Spleen (tissue), 11 donors: ENCODE results near the gene CRTC3. TPM values are rescaled to one million over a fixed set of nuclear protein-coding genes. Genes with fewer than 3 reads are reported as not detected.

Experiments
- DNase-seq: peaks from one replicate; pipeline ENCODE4 v3.0.0-alpha.2; 2020
- H3K27ac ChIP-seq, 8 donors: fragments of 200-600 bp; sonication (generic) in 7 of 8; 1 replicate in 4 of 8; 2 replicates in 4 of 8; pipeline versions ENCODE4 v1.5.0 to v1.8.0; 2016 to 2021; ENCODE audit warnings: inconsistent platforms in 4 of 8, mild to moderate bottlenecking in 4 of 8, moderate library complexity in 1 of 8
- H3K27me3 ChIP-seq, 7 donors: fragments of 200-600 bp; sonication (generic) in 6 of 7; replicated peaks in 1 of 7; 1 replicate in 4 of 7; 2 replicates in 3 of 7; pipeline versions ENCODE4 v1.5.0 to v1.8.0; 2016 to 2021; ENCODE audit warnings: inconsistent platforms in 3 of 7, mild to moderate bottlenecking in 1 of 7
- H3K36me3 ChIP-seq, 6 donors: fragments of 200-600 bp; sonication (generic) in 5 of 6; 1 replicate in 4 of 6; 2 replicates in 2 of 6; pipeline versions ENCODE4 v1.5.0 to v1.8.0; 2016 to 2021; ENCODE audit warnings: inconsistent platforms in 2 of 6
- H3K4me1 ChIP-seq, 6 donors: fragments of 200-600 bp; sonication (generic) in 5 of 6; 1 replicate in 3 of 6; 2 replicates in 3 of 6; pipeline versions ENCODE4 v1.5.0 to v1.8.0; 2016 to 2021; ENCODE audit warnings: inconsistent platforms in 3 of 6
- H3K4me3 ChIP-seq, 8 donors: fragments of 200-600 bp; sonication (generic) in 7 of 8; 1 replicate in 4 of 8; 2 replicates in 4 of 8; pipeline versions ENCODE4 v1.5.0 to v1.8.0; 2016 to 2021; ENCODE audit warnings: inconsistent platforms in 4 of 8, mild to moderate bottlenecking in 4 of 8, moderate library complexity in 2 of 8
- H3K9me3 ChIP-seq, 8 donors: fragments of 200-600 bp; sonication (generic) in 7 of 8; 1 replicate in 4 of 8; 2 replicates in 4 of 8; pipeline versions ENCODE4 v1.5.0 to v1.8.0; 2016 to 2021; ENCODE audit warnings: inconsistent platforms in 4 of 8
- CTCF ChIP-seq, 11 experiments: fragments of 200-600 bp in 7 of 11; fragments of 450-650 bp in 4 of 11; sonication (generic) in 4 of 11; IDR thresholded peaks in 8 of 11; conservative IDR thresholded peaks in 3 of 11; 1 replicate in 7 of 11; 2 replicates in 4 of 11; pipeline versions ENCODE4 v1.4.0 to v1.8.0; 2016 to 2021; ENCODE audit warnings: antibody characterized with exemption in 11 of 11, inconsistent platforms in 4 of 11, mild to moderate bottlenecking in 1 of 11
- POLR2A ChIP-seq, 3 donors: fragments of 450-650 bp; IDR thresholded peaks; one replicate each; pipeline ENCODE4 v1.5.1; 2017; ENCODE audit warnings: antibody characterized with exemption in 3 of 3, mild to moderate bottlenecking in 1 of 3
- POLR2AphosphoS5 ChIP-seq, 3 donors: sonication (generic); formaldehyde crosslinking; IDR thresholded peaks; one replicate each; pipeline ENCODE4 v1.5.1; 2017; ENCODE audit warnings: antibody characterized with exemption in 3 of 3
- WGBS, 5 donors: extraction: QIAGEN DNeasy Blood & Tissue Kit in 3 of 5; methylation state at CpG; one replicate each; pipeline versions ENCODE4 v1.1.5 to v1.1.7; 2013 to 2018; 5-methylcytosine and 5-hydroxymethylcytosine counted together
- intact Hi-C: fragments of 100-400 bp; cut with DNase I; formaldehyde crosslinking; loops from one replicate; pipeline ENCODE4 v1.15.0; 2023; ENCODE audit warnings: low total_unique reads
- polyA plus RNA-seq, 3 donors: library from polyadenylated mRNA; stranded (reverse); fragments of 200-250 nt; gene quantifications; one replicate each; pipeline ENCODE4 v1.2.1, GENCODE V29; 2013
- total RNA-seq, 7 donors: library from RNA; depleted of rRNA in 3 of 7; stranded (reverse); fragments of >200 nt in 3 of 7; fragmentation: NEBNext Ultra II Directional in 4 of 7; extraction: Animal tissue kit (Norgen Biotek cat#: 25700) in 4 of 7; gene quantifications; one replicate each; pipeline versions ENCODE4 v1.1.0 to v1.2.1, GENCODE V29; 2016 to 2021
- donor health status: healthy with polysubstance abuse.
- donor health status: DM: no; HTN: no; CAD: no; lungs with moderate emphysema.
- donor health status: DM: no; HTN: no; CAD: no.
- donor health status: Bipolar disorder and iron deficiency.
- donor health status: healthy.
- donor health status: DM: no; HTN: no; CAD: no.
- donor health status: DM: yes; HTN: yes; CAD: no.

CRTC3 gene
- total and polyA plus RNA-seq, 10 donors: 7.7 to 51.2 (median 43.4) TPM

- intact Hi-C loops: loop anchor here (5.0 kb wide), 1 partner anchor 46 kb away; no protein-coding TSS in a partner anchor
- TF ChIP-seq CTCF (IDR thresholded peaks at IDR 0.05 in 8 of 11, conservative IDR thresholded peaks at IDR 0.05 in 3 of 11) (no peak), POLR2A (IDR thresholded peaks at IDR 0.05) (no peak), POLR2AphosphoS5 (IDR thresholded peaks at IDR 0.05) (no peak)
- Histone ChIP-seq H3K4me3 (no peak overlapping the region), H3K9me3 (no peaks in the 10 kb centered on the region), H3K4me1 (peaks cover 10 to 33% (median 25%) of the 10 kb centered on the region in 6 donors), H3K36me3 (peaks cover 0 to 30% (median 17%) of the 10 kb centered on the region in 6 donors), H3K27me3 (peaks cover 0 to 9% (median 0%) of the 10 kb centered on the region in 7 donors), H3K27ac (no peak overlapping the region)
- 75 to 81% (median 79%) methylated on average over 6 of the region's 6 CpGs for WGBS, 5 donors
- DNase-seq: no peak
Measured at GRCh38 chr15:90646662-90647305, 117.1 kb downstream of the CRTC3 start.

GRCh38 chr15:90647326-90647725 lies 117.6 kb downstream of the CRTC3 start:
- DNase-seq: no peak
- intact Hi-C loops: loop anchor here (5.0 kb wide), 1 partner anchor 45 kb away; no protein-coding TSS in a partner anchor
- Histone ChIP-seq H3K27ac (peak overlapping the region in 1 of 8 donors; percentile 70), H3K4me1 (peaks cover 10 to 33% (median 25%) of the 10 kb centered on the region in 6 donors), H3K4me3 (no peak overlapping the region), H3K9me3 (no peaks in the 10 kb centered on the region), H3K27me3 (peaks cover 0 to 9% (median 0%) of the 10 kb centered on the region in 7 donors), H3K36me3 (peaks cover 0 to 25% (median 12%) of the 10 kb centered on the region in 6 donors)
- 42 to 83% (median 57%) methylated on average over 1 to 2 of the region's 2 CpGs for WGBS, 5 donors
- TF ChIP-seq CTCF (IDR thresholded peaks at IDR 0.05 in 8 of 11, conservative IDR thresholded peaks at IDR 0.05 in 3 of 11) (no peak), POLR2A (IDR thresholded peaks at IDR 0.05) (no peak), POLR2AphosphoS5 (IDR thresholded peaks at IDR 0.05) (no peak)

GRCh38 chr15:90648137-90649070 lies 118.7 kb downstream of the CRTC3 start:
- DNase-seq: no peak
- peak overlapping the region in 1 of 8 donors; percentile 26 for H3K4me3 ChIP-seq
- peak in 1 of 3 donors; percentile 61 for TF ChIP-seq POLR2AphosphoS5 (IDR thresholded peaks at IDR 0.05)
- no peak for TF ChIP-seq POLR2A (IDR thresholded peaks at IDR 0.05)
- TF ChIP-seq CTCF (IDR thresholded peaks at IDR 0.05 in 8 of 11, conservative IDR thresholded peaks at IDR 0.05 in 3 of 11): peak; percentile 79 to 94 (median 91)
- intact Hi-C loops: loop anchor here (1.0 to 5.0 kb wide), 2 partner anchors 44 to 238 kb away; no protein-coding TSS in a partner anchor
- peaks cover 0 to 9% (median 0%) of the 10 kb centered on the region in 7 donors for H3K27me3 ChIP-seq
- 6 to 14% (median 9%) methylated on average over 14 of the region's 14 CpGs for WGBS, 5 donors
- no peaks in the 10 kb centered on the region for H3K9me3 ChIP-seq
- H3K27ac ChIP-seq: peak overlapping the region; percentile 1 to 83 (median 80)
- peaks cover 10 to 38% (median 25%) of the 10 kb centered on the region in 6 donors for H3K4me1 ChIP-seq
- H3K36me3 ChIP-seq: peaks cover 0 to 14% (median 1%) of the 10 kb centered on the region in 6 donors
